HG02981 (cell line): Measurements from ENCODE around the gene ABCA2.

Source experiments
- ATAC-seq: cut with Tn5 transposase; IDR thresholded peaks from one replicate; pipeline ENCODE4 v1.9.1; 2021; ENCODE audit warnings: mild to moderate bottlenecking, moderate library complexity; ENCODE audit not compliant: unreplicated experiment

The ABCA2 gene

GRCh38 chr9:136983656-136984314 lies 44.3 kb downstream of the ABCA2 start:
- ATAC-seq, result no peak

DNA sequence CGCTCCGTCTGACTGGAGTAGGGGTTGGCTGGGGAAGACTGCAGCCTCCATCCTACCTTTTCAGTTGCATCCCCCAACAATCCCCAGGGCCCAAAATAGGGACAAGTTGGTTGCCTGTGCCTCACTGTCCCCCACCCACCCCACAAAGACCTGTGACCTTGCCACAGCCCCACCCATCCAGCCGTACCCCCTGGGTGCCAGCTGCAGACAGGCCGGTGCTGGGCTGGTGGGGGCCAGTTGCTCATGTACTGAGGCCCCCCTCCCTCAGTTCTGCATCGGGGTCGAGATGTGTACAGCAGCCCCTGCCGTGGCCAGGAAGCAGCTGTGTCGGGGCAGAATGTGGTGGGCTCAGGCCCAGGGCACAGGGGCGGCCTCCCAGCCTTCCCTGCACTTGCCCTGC lies 44.9 kb downstream of the ABCA2 start:
- ATAC-seq, result no peak

DNA sequence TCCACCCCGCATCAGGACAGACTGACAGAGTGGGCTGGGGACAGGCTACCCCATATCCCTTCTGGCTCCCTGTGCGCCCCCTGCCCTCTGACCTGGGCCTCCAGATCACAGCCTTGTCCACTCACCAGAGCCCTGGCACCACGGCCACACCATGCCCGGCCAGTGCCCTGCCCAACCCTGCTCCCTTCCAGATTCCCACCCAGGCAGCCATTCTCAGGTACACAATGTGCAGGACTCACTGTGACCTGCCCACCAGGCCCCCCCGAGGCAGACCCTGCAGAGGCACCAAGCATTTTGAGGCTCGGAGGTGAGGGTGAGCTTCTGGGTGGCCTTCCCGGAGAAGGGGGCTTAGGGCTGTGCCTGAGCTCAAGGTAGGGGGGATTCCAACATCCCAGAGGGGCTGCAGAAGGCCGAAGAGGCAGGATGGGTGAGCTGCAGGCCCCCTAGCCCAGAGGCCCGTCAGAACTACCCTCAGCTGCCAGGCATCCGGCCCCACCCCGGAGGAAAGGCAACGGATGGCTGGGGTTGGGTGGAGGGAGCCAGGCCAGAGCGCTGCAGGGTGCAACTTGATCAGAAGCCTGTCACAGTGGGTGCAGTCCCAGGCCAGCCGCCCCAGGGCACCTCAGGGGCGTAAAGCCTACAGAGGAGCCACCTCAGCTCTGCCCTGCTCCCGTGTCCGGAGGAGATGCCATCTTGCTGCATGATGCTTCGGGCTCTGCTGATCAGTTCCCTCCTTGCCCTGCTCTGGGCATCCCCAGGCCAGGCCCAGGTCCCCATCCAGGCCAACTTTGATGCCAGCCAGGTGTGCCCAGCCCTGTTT lies 45.6 kb downstream of the ABCA2 start, which contains the start of gene LCNL1:
LCNL1 (plus strand) TSS at position 762 of the 820 bp plus-strand sequence. CDS start 594 bp downstream, outside the sequence.
- ATAC-seq, result no peak

GRCh38 chr9:136981588-136982231 lies 46.3 kb downstream of the ABCA2 start:
- no peak for ATAC-seq

DNA sequence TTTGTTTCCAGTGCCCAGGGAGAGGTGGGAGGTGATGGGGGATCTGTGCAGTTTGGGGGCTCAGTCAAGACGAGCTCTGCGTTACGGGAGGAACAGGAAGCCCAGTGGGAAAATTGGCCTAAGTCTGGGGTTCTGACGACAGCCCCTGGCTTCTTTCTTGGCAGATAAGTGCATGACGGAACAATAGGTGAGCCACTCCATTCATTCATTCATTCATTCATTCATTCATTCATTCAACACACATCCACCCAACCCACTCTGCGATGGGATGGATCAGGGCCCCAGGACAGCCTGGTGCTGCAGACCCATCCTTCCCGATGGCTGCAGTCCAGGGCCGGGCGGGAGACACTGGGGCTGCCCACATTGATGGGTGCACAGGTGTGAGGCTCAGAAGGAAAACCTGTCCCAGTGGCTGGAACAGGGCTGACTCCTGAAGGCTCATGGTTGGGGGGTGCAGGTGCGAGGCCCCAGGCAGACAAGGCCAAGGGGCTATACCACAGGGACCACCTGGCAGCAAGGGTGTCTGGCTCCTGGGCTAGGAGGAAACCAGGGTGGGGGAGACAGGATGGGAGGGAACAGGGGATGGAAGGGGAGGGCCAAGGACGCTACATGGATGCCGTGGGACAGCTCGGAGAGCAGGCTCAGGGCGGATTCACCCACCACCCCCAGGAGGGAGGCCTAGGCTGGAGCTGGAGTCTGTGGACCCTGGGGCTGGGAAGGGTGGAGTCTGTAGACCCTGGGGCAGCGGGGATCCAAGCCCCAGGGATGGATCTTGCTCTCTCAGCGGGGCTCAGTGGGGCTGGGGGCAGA lies 47.2 kb downstream of the ABCA2 start:
- ATAC-seq, result no peak

DNA sequence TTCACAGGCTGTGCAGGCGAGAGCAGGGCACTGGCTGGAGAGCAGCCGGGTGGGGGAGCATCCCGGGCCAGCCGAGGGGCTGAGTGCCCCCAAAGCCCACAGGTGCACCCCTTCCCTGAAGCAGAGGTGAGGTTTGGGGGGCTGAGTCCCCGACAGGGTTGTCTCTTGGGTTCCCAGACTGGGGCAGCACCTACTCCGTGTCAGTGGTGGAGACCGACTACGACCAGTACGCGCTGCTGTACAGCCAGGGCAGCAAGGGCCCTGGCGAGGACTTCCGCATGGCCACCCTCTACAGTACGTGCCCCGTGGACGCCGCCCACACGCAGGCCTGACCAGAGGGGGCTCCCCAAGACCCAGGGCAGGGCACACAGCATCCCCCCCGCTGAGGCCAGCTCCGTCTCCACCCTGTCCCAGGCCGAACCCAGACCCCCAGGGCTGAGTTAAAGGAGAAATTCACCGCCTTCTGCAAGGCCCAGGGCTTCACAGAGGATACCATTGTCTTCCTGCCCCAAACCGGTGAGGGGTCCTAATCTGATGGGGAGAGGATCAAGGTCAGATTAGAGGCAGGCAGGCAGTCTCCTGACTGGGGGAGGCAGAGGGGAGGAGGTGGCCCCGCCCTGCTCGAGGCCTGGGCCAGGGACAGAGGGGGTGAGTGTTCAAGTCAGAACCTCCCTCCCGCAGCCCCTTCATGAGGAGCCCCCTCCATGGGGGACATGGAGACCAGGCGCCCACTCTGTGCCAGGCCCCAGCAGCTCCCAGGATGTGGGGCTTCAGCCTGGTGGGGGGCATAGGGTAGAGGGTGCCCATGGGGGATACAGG lies 48.1 kb downstream of the ABCA2 start:
- no peak for ATAC-seq

DNA sequence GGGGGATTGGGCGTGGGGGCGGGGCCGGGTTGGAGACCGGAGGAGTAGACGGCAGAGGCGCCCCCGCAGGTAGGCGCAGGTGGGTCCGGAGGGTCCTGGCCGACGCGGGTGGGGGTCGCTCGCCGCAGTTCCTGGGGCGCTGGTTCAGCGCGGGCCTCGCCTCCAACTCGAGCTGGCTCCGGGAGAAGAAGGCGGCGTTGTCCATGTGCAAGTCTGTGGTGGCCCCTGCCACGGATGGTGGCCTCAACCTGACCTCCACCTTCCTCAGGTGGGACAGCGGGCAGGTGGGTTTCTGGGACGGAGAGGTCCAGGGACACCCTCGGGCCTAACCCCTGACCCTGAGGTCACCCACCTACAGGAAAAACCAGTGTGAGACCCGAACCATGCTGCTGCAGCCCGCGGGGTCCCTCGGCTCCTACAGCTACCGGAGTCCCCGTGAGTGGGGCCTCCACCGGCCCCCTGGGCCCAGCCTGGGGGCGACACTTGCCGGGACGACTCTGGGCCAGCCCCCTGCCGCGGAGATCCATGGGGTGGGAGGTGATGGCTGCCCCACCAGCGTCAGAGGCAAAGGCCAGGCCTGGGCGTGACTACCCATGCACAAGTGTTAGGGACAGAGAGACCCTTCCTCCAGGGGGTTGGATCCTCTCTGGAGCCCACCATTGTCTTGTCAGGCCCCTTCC lies 49.0 kb downstream of the ABCA2 start:
- ATAC-seq, result no peak

GRCh38 chr9:136978073-136978864 lies 49.8 kb downstream of the ABCA2 start:
- no peak for ATAC-seq

DNA sequence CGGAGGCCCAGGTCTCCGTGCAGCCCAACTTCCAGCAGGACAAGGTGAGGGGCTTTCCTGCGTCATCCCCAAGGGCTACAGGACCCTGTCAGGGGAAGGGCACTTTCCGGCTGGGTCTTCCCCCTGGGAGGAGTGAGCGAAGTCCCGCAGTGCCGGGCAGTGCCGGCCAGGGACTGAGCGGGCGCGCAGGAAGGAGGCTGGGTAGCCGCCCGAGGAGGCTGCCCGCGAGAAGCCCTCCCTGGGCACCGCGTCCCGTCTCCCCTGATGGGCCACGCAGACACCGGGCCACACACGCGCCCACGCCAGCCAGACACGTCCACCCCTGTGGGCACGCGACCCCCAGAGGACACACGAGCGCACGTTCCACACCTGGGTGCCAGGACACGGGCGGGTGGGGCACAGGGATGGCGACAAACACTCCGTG lies 50.4 kb downstream of the ABCA2 start:
- ATAC-seq, result no peak

- ATAC-seq, result no peak
Observed at GRCh38 chr9:136977223-136977622, 50.8 kb downstream of the ABCA2 start, which contains the start of gene PTGDS. Gene PTGDS, plus strand, starts transcription at chr9:136977504. Its CDS starts 75 bp downstream, at chr9:136977579.

DNA sequence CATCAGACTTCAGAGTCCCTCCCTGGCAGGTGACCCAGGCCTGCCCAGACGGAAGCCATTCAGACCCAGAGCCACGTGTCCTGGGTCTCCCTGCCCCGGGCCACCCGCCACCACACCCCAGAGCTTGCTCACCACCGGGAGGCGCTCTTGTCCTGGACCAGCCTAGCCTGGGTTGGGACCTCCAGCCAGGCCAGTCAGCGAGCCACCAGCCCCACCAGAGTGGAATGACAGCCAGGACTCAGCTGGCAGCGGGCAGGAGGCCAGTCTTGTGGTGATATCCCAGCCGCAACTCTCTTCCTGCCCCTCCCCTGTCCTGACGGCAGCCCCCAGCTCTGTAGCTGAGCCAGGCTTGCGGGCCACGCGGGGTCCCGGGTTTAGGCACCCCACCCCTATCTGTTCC lies 52.4 kb downstream of the ABCA2 start:
- no peak for ATAC-seq

DNA sequence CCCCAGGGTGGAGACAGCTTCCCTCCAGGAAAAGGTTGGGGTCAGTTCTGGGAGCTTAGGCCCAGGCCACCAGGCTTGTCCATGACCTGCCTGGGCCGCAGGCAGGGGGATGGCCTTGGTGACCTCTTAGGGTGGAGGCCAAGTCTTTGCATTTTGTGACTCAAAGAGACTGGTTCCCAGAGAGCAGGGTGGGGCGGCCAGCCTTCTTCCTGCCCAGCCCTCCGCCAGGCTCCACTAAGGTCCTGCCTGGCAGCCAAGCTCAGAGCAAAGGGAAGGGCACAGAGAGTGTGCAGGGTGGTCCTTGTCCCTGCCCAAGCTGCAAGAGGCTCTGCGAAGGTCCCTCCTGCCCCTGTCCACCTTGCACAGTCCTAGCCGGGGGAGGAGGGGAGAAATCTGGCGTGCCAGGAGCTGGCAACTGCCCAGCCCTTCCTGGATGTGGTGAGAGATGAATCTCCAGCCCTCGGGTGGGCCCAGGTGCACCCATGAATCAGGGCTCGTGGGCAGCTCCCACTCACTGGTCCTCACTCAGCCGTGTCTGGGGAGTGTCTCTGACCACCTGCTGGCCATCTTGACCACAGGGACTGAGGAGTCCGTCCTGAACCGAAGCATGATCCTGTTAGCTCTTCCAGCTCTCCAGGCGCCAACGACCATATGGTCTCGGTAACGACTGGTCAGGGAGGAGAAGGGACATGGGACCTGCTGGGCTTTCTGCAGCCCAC lies 53.1 kb downstream of the ABCA2 start:
- no peak for ATAC-seq

GRCh38 chr9:136973618-136974617 lies 54.1 kb downstream of the ABCA2 start:
- ATAC-seq, result no peak

DNA sequence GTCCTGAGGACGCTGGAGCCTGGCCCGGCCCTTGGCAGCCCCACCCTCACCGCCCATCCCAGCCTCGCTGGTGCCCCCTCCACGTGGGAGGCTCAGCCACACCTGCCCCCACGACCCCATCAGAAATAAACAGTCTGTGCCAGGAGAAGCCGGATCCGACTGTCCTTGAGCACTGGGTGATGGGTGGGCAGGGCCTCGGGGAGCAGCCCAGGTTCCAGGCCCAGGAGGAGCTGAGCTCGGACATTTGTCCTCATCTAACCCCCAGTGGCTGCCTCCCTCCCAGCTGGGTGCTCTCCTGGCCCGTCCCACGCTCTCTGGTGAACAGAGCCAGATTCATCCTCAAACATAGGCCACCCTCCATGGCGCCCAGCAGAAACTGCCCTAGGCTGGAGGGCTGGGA lies 55.3 kb downstream of the ABCA2 start:
- no peak for ATAC-seq

DNA sequence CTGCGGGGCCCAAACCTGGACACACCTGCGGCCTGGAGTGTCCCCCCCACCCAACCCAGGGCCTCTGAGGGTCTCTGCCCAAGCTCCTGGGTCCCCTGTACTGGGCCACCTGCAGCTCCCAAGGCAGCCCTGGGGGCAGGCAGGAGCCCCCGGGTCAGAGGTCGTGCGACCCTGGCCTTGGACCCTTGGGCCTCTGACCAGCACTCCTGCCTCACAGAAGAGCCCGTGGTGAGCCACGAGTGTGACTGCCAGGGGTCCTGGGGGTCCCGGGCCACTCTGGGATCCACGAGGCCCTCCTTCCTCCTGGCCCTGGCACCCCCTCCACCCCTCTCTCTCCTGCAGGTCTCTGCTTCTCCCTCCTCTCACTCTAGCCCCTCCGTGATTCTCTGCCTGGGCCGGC lies 55.7 kb downstream of the ABCA2 start:
- no peak for ATAC-seq

DNA sequence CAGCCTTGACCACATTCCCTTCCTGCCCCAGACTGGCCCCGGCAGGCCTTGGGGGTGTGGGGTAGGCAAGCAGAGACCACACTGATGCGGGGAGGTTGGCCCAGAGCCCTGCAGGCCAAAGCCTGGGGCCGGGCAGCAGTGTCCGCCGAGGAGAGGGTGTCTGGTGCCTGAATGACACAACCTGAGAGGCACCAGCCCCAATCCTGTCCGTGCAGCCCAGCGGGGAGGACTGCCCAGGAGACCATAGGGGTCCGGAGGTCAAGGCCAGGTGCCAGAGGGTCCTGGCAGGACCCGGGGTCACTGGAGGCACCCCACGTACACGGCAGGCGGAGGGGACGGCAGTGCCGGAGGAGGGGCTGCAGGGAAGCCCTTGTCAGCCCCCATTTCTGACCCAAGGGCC lies 56.3 kb downstream of the ABCA2 start:
- ATAC-seq, result no peak

- no peak for ATAC-seq
Observed at GRCh38 chr9:136970361-136970760, 57.7 kb downstream of the ABCA2 start.
